Measurements from ENCODE around the gene EVC. TPM values are rescaled to one million over a fixed set of nuclear protein-coding genes. Genes with fewer than 3 reads are reported as not detected.

The EVC gene
- 12.4 and 16.6 TPM in 2 replicates for total RNA-seq

DNA sequence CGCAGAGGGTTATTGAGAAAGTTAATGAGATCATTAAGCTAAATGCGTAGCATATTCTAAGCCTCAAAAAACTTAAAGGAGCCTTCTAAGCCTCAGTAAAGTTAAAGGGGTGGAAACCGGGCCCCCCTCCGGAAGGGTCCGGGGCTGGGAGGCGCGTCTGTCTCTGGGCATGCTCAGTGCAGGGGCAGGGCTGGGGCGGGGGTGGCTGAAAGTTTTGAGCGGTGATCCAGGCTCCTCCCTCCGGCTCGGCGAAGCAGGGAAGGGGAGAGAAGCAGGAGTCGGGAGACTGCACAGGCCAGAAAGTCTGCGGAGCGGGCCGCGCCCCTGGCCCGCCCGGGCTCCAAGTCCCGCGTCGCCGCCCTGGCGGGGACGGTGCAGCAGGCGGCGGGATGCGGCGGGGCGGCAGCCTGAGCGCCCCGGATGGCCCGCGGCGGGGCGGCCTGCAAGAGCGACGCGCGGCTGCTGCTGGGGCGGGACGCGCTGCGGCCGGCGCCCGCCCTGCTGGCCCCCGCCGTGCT is at the start of gene EVC:
Gene EVC, plus strand, starts transcription at position 241 of the 518 bp plus-strand sequence. Its CDS starts 180 bp downstream, at position 421.

DNA sequence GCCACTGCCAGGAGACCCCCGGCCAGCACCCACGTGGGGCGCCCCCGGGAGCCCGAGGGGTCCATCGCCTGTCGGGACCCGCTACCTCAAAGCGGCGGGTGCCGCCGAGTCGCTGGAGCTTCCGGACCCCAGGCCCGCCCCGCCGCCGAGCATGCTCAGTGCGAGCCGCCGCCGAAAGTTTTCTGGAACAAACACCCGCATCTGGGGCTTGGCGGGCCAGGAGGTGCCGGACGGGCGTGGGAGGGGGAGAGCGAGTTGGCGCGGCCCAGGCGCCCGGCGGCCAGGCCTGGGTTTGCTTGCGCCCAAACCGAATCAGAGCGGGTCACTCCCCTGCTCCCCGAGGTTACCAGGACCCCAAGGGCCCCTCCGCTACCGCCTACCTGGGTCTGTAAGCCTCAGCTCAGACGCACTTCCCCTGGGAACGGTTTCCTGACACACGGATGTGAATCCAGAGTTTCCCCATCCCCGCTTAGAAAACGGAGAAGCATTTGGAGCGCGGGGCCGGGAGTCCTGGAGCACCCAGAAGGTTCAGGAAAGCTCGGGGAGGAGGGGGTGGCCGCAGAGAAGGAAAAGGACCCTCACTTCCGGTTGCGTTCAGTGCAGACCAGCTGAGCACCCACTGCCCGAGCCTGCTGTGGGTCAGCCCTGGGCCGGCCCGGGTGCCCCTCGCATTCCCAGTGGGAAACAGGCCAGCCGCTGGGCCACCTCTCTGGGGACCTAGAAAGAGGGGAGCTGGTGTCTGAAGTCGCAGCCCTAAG is 2.4 kb upstream of the EVC start, which contains the start of gene EVC2:
Gene EVC2, minus strand, starts transcription at position 111 of the 758 bp plus-strand sequence. Its CDS starts 46 bp downstream, at position 65.

Other genes starting within 250 kb of the EVC start
- gene EVC2, start 2.6 kb upstream of the EVC start, total RNA-seq = 10.9 and 12.7 TPM in 2 replicates
- 1.2 and 2.4 TPM in 2 replicates for gene CRMP1, start 181.9 kb downstream of the EVC start, total RNA-seq

Measured in dermis lymphatic vessel endothelial cell (primary cell).